ENCODE results near the gene L3MBTL3. TPM values are rescaled to one million over a fixed set of nuclear protein-coding genes. Genes with fewer than 3 reads are reported as not detected.

L3MBTL3 gene
- polyA plus RNA-seq, 1 donor from 2014 or later, result 47.6 TPM

- no peaks in the 10 kb centered on the region for H3K36me3 ChIP-seq (ENCODE audit: insufficient read depth, low read length)
- no peak overlapping the region for H3K27ac ChIP-seq (ENCODE audit: low read length)
- no peak overlapping the region for H3K4me2 ChIP-seq (ENCODE audit: low read length)
- no peaks in the 10 kb centered on the region for H3K79me2 ChIP-seq (replicated peaks; ENCODE audit: insufficient read depth, low read length)
- H3K27me3 ChIP-seq (ENCODE audit: insufficient read depth, low read depth, low read length), result no peaks in the 10 kb centered on the region
- H4K20me1 ChIP-seq (ENCODE audit: insufficient read depth), result no peaks in the 10 kb centered on the region
- TF ChIP-seq EZH2 (IDR thresholded peaks at IDR 0.05; ENCODE audit: borderline replicate concordance, insufficient read depth, low read length, poor library complexity, severe bottlenecking), result no peak
- no peak for TF ChIP-seq RAD21 (conservative IDR thresholded peaks at IDR 0.05)
- TF ChIP-seq TAF1 (IDR thresholded peaks at IDR 0.05; ENCODE audit: low read depth), result no peak
- no peak for TF ChIP-seq EP300 (conservative IDR thresholded peaks at IDR 0.05; ENCODE audit: poor library complexity, severe bottlenecking)
- no peak for TF ChIP-seq MXI1 (conservative IDR thresholded peaks at IDR 0.05; ENCODE audit: poor library complexity, severe bottlenecking)
- TF ChIP-seq REST (IDR thresholded peaks at IDR 0.05; ENCODE audit: borderline replicate concordance), result no peak
- TF ChIP-seq POLR2AphosphoS5 (IDR thresholded peaks at IDR 0.05), result no peak
- TF ChIP-seq CTCF (IDR thresholded peaks at IDR 0.05; ENCODE audit: poor library complexity, severe bottlenecking), result no peak
- TF ChIP-seq SMC3 (conservative IDR thresholded peaks at IDR 0.05; ENCODE audit: poor library complexity), result no peak
- H3K9me2 ChIP-seq (ENCODE audit: insufficient read depth, low read length), result no peaks in the 10 kb centered on the region
- H3K9me3 ChIP-seq (ENCODE audit: low read length), result no peaks in the 10 kb centered on the region
- no peak overlapping the region for H3K9ac ChIP-seq (ENCODE audit: low read length)
- H3K4me3 ChIP-seq (ENCODE audit: low read length), result no peak overlapping the region
- H2AFZ ChIP-seq (ENCODE audit: low read depth, low read length), result no peak overlapping the region
- H3F3A ChIP-seq (ENCODE audit: insufficient read depth, low read length, poor library complexity, severe bottlenecking), result no peaks in the 10 kb centered on the region
Measured at GRCh38 chr6:130129762-130130246, 111.4 kb downstream of the L3MBTL3 start.

- Histone ChIP-seq H3K9me2 (ENCODE audit: insufficient read depth, low read length) (no peaks in the 10 kb centered on the region), H2AFZ (ENCODE audit: low read depth, low read length) (no peak overlapping the region)
- TF ChIP-seq POLR2AphosphoS5 (IDR thresholded peaks at IDR 0.05) (no peak), REST (IDR thresholded peaks at IDR 0.05; ENCODE audit: borderline replicate concordance) (no peak), RAD21 (conservative IDR thresholded peaks at IDR 0.05) (no peak), MXI1 (conservative IDR thresholded peaks at IDR 0.05; ENCODE audit: poor library complexity, severe bottlenecking) (no peak), TAF1 (IDR thresholded peaks at IDR 0.05; ENCODE audit: low read depth) (no peak), SMC3 (conservative IDR thresholded peaks at IDR 0.05; ENCODE audit: poor library complexity) (no peak), EZH2 (IDR thresholded peaks at IDR 0.05; ENCODE audit: borderline replicate concordance, insufficient read depth, low read length, poor library complexity, severe bottlenecking) (no peak), CTCF (IDR thresholded peaks at IDR 0.05; ENCODE audit: poor library complexity, severe bottlenecking) (no peak), EP300 (conservative IDR thresholded peaks at IDR 0.05; ENCODE audit: poor library complexity, severe bottlenecking) (no peak)
Measured at GRCh38 chr6:130132286-130132701, 113.9 kb downstream of the L3MBTL3 start.

More at GRCh38 chr6:130132286-130132701, 113.9 kb downstream of the L3MBTL3 start:
- Histone ChIP-seq H4K20me1 (ENCODE audit: insufficient read depth) (no peaks in the 10 kb centered on the region), H3F3A (ENCODE audit: insufficient read depth, low read length, poor library complexity, severe bottlenecking) (no peaks in the 10 kb centered on the region), H3K36me3 (ENCODE audit: insufficient read depth, low read length) (no peaks in the 10 kb centered on the region), H3K4me3 (ENCODE audit: low read length) (no peak overlapping the region), H3K27ac (ENCODE audit: low read length) (no peak overlapping the region), H3K9ac (ENCODE audit: low read length) (no peak overlapping the region), H3K9me3 (ENCODE audit: low read length) (no peaks in the 10 kb centered on the region), H3K27me3 (ENCODE audit: insufficient read depth, low read depth, low read length) (no peaks in the 10 kb centered on the region), H3K79me2 (replicated peaks; ENCODE audit: insufficient read depth, low read length) (no peaks in the 10 kb centered on the region), H3K4me2 (ENCODE audit: low read length) (no peak overlapping the region)

Data from neural cell (in vitro differentiated cells).